GM18858 (cell line): ENCODE data around the gene GPR31.

Experiments
- ATAC-seq: cut with Tn5 transposase; IDR thresholded peaks from one replicate; pipeline ENCODE4 v1.9.1; 2021; ENCODE audit not compliant: unreplicated experiment

The GPR31 gene

DNA sequence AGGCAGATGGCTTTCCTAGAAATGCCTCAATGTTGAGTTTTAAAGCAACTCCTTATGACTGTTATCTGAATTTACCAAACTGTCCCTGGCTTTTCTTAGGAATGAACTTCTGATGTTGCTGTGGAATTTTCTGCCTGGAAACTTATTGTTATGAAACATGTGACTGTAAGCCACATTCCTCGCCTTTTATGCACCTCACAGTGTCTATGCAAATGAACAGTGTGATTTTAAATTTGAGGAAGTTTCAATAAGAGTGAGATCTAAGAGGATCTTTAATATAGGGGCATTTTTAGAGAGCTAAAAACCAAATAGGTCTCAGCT, 37.2 kb downstream of the GPR31 start:
- no peak for ATAC-seq

DNA sequence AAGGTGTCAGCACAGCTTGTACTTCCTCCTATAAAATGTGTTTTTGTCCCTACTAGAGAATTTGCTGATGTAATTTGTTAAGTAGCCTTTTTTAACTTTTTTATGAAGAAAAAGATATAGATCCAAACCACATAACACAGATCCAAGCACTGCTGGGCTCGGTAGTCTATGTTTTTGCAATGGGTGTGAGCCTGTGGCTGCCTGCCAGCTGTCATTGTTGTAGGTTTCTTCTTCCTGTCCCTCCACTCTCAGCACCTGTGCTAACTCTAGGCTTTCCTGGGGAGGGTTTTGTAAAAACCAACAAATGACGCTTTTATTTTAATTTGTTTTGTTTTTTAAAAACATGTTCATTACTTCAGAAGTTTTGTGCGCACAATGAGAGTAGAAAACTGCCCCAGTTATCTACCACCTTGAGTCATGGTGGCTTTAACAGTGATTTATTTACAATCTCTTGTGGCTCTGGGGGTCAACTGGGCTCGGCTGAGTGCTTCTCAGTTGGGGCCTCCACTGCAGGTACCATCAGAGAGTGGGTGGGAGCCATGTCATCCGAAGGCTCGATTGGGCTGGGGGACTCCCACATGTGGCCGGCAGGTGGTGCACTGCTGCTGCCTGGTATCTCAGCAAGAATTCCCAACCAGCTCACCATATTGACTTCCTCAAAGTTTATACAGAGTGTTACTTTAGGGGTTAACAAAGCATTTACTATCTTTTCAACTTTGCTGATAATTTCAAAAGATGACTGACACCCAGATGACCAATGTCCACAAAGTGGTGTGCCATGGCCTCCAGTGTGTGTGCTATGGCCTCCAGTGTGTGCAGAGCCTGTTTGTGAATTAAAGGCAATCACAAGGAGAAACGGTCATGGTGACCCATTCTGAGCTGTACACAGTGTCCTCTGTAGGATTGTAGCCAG, 37.9 kb downstream of the GPR31 start:
- ATAC-seq, result no peak

DNA sequence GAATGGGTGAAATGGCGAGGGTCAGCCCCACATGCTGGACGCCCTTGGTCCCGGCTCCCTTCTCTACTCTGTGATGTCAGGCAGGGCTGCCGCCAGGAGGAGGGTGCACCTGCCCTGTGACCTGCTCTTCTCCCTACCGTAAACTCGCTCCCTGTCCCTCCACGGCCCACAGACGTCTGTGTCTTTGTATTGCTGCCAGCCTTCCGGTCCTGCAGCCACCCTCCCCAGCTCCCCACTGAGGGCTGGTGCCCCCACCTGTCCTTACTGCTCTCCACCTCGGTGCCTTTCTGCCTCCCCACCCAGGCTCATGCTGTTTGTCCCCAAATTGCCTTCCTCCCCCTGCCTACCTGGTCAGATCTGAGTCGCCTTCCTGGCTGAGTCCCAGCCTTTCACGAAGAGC, 38.9 kb downstream of the GPR31 start:
- no peak for ATAC-seq

DNA sequence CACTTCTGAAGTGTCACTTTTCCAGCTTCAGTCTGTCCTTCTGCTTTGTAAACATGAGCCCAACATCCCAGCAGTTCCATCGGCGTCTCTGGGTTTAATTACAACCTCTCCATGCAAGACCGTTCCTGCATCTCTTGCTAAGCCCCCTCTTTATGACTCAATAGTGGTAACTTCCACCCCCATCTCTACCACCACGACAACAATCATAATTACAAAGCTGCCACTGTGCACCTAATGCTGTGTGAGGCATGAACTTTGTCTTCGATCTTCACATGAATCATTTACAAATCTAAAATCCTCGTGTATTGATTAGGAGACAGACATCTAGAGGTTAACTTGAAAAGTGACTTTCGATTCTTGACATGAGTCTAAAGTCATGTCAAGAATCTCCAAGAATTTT, 39.8 kb downstream of the GPR31 start:
- no peak for ATAC-seq

DNA sequence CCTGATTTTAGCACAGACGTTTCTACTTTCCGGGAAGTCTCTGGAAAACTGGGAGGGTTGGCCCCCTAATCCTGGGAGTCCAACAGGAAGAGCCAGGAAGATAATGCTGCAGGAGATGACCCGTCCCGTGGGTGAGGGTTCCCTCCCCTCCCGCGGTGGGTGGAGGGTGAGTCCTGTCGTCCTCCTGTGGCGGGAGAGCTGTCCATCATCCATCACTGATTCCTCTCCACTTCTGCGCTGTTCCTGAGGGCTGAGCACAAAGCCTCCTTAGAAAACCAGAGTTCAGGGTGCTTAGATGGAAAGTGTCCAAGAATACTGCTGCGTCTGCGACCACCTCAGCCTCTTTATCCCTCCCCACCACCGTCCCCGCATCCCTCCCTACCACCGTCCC, 40.9 kb downstream of the GPR31 start:
- ATAC-seq, result no peak

DNA sequence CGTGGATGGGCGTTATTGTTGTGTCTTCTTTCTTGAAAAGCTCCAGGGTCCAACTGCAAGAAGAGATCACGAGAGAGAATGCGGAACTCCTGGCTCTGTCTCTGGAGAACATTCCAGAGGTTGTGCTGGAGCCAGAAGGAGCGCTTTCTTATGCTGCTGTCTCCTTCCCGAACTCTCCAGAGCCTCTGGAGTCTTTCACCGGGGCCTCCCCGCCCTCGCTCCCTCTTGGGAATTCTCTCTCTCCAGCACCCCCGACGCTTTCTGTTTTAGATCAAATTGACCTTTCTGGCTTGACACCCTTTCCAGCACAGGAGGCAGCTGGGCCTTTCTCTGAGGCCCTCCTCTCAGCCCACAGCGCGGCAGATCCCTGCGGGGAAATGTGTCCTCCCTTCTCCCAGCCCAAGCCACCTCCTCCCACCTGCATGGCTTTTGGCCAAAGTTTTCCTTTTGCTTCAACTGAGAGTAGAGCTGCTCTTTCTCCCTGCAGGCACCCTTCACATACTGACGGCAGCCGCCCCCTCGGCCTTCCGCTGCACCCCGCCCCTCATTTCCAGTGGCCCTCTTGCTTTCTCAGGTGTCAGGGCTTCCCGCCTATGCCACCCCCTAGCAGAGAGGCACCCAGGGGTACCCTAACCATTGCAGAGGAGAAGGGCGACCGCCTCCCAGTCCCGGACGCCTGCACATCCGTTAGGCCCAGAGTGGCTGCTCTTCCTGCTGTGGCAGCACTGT, 41.5 kb downstream of the GPR31 start:
- no peak for ATAC-seq

DNA sequence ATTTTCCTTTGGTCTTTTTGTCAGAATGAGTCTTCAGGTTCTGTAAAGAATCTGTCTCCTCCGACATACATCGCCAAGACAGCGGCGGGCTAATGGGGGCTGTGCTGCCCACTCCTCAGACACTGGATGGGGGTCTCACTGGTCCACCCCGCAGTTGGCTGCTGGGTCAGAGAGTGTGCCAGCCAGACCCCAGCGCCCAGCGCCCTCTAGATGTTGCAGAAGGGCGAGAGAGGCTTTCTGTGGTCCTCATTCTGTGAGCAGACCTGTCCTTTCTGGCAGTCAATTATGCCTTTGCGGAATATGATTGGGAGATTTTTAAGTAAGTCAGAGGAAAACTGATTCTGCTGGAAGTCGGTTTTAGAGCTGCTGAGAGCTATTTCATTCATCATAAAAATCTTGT, 42.7 kb downstream of the GPR31 start:
- ATAC-seq, result no peak

DNA sequence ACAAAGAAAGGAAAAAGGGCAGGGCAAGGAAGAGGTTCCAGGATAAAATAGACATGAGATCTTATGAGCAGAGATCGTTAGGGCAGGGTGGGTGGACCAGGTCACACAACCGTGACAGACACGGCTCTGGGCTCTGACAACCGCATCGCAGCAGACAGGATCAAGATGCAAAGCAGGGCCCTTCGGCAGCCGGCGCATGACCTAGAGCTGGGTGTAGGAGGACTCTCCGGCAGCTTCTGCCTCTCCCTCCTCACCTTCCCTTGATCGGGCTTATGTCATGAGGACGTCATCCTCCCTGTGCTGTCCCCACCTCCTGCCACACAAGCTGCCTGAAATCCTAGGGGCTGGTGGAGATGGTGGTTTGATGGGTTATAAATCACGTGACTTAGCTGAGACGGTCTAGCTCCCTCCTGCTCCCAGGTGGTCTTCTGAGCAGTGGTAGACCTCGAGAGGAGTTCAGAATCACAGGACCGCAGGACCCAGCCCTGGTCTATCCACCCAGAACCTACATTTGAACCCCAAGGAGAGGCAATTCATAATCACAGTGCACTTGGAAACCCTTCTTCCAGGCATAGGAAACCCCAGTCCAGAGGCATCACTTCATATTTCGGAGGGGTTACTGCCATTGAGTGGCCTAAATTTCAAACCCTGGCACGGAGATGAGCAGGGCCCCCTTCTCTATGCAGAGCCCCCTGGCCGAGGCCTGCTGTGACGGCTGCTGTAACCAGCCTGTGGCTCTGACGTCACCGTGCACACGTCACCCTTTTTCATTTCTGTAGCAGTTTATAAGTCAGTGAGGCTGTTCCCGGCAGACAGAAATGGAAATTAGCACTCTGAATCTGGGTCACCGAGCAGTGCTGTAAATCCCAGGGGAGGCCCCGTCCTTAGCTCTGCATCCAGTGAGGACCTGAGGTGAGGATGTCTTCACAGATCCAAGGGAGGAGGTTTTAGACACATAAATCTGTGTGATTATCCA, 43.6 kb downstream of the GPR31 start:
- ATAC-seq, result peak; percentile 81

DNA sequence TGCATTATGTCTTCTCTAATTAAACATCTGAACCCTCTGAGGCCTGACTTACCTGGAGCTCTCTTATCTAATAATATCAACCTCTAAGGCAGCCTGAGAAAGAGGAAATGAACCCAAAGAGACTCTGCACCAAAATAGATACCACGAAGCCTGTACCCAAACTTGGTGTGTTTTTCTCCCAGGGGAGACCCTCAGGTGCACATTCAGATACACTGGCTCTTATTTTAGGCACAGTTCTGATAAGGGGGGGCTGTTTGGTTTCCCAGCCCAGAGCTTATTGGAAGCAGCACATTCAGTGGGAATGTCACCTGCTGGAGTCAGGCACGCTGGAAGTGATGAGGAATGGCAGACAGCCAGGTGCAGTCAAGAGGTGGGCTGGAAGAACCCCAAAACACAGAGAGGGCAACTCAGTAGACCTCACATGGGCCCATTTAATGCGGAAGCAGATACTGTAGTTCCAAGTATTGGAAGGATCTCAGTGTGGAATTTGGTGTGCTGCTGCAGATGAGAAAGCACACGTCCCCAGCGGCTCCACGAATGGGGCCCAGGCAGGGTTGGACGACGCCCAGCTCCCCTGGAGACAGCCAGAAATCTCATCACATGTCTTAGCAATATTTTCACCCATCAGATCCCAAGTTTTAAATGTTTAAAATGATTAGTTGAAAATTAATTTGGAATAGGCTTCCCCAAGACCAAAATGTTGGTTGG, 44.6 kb downstream of the GPR31 start:
- ATAC-seq, result peak; percentile 52

DNA sequence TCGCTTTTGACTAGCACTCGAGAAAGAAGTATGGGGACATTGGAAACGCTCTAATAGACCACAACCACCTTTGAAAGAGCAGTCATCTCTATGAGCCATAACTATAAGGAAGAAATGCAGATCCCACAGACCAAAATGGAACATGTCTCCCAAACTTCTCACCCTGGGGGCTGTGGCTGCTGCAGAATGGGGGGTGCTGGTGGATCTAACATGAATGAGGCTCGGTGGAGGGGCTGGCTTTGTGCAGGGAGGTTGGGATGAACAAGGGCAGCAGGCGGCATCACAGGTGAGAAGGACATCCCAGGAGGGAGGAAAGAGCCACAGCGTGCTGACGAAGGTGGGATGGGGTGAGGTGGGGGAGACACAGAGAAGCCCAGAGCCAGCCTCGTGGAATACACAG, 45.4 kb downstream of the GPR31 start:
- no peak for ATAC-seq

DNA sequence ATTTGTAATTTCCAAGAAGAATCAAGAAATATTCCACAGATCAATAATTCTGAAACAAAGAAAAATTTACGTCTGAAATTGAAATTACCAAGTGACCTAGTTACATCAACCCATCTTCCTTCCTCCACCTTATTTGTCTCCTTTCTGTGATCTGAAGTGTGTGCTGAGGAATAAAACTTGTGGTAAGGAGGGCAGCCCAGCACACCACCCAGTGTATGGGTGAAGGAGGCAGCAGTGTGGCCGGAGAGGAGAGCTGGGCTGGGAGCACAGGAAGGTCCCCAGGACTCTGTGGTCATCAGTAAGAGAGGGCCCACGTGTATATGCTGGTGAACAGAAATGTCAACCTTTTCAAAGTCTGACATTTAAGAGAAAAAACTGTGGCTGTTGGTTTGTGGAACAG, 46.2 kb downstream of the GPR31 start:
- ATAC-seq, result no peak

DNA sequence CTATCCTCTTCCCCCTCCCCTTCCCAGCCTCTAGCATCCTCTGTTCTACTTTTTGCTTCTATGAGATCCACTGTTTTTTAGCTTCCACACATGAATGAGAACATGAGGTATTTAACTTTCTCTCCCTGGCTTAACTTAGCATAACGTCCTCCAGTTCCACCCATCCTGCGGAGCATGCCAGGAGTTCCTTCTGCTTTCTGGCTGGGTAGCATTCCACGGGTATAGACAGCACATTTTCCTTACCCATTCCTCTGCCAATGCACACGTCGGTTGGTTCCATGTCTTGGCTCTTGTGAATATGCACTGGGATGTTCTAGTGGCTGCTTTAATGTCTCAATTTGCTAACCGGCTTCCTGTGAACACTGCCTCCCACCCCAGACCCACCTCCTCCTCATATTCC, 48.1 kb downstream of the GPR31 start:
- ATAC-seq, result no peak

DNA sequence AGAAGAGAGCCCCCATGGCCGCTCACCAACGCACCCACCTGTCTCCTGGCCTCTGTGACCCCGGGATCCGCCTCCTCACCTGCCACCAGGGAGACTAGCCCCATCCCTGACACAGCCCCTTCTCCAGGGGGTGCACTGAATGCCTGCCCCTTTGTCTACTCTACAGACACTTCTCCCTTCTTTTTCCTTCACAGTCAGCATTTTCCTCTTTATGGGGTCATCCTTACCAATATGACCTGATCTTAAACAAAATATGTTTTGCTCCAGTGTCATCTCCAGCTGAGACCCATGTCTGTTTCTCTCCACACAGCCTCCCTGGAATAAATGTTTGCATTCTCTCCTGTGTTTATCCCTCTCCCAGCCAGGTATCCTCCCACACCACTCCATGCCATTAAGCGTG, 49.5 kb downstream of the GPR31 start:
- ATAC-seq, result no peak

DNA sequence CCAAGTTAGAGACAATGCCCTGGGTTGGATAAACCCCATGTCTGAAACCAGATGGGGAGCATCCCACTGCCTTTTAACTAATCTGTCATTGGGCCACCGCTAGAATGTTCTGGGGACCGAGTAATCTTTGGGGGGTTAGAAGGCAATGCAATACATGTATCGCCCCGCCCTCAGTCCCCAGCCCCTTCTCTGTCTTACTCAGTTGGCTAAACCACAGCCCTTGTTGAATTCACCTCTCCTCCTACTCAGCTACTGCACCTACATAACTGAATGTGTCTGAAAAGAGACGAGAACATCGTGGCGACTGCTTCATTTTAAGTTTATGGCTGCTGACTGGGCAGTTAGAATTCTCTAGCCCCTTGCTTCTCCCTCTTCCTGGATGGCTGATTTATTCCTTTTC, 50.0 kb downstream of the GPR31 start:
- no peak for ATAC-seq

DNA sequence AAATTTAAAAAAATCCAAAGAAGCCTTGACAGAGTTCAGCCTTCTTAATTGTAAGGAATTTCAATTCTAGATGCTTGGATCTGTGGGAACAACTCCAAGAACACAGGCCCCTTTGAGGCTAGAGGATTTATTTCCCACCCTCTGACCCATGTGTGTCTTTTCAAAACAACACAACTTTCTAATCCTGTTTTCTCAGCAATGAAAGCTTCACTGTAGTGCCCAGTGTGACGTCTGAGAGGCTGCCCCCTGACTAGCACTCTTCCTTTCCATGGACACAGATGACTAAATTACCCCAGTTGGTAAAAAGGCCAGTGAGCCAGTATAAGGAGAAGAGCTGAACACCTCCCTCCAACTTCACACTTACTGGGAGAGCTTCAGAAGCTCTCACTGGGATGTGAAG, 51.4 kb downstream of the GPR31 start:
- ATAC-seq, result no peak
